ENCODE measurements around the gene HOXA9.

- TF ChIP-seq EP300 (IDR thresholded peaks at IDR 0.05), result no peak
- TF ChIP-seq, protein P1, sequence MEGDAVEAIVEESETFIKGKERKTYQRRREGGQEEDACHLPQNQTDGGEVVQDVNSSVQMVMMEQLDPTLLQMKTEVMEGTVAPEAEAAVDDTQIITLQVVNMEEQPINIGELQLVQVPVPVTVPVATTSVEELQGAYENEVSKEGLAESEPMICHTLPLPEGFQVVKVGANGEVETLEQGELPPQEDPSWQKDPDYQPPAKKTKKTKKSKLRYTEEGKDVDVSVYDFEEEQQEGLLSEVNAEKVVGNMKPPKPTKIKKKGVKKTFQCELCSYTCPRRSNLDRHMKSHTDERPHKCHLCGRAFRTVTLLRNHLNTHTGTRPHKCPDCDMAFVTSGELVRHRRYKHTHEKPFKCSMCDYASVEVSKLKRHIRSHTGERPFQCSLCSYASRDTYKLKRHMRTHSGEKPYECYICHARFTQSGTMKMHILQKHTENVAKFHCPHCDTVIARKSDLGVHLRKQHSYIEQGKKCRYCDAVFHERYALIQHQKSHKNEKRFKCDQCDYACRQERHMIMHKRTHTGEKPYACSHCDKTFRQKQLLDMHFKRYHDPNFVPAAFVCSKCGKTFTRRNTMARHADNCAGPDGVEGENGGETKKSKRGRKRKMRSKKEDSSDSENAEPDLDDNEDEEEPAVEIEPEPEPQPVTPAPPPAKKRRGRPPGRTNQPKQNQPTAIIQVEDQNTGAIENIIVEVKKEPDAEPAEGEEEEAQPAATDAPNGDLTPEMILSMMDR (IDR thresholded peaks at IDR 0.05), result no peak
Measured at GRCh38 chr7:27203964-27204594, 38.7 kb upstream of the HOXA9 start.

Measured in ovary (tissue), 3 donors.